ENCODE data around the gene TEX19. TPM values are rescaled to one million over a fixed set of nuclear protein-coding genes. Genes with fewer than 3 reads are reported as not detected.

TEX19 gene
- total and polyA plus RNA-seq, 9 of the 15 experiments (the other 6 are each of a cell fraction or from before 2014, with no cell fraction given), result 0.10 to 4.9 (median 1.9) TPM

GRCh38 chr17:82313195-82314011 is 45.6 kb upstream of the TEX19 start:
- DNase-seq (ENCODE audit: extremely low read depth in 1 of 4, low spot score in 3 of 4) (no peak), FAIRE-seq (no peak), ATAC-seq (no peak)
- POLR2A ChIA-PET, result interaction anchor here (1.5 kb wide), 1 partner anchor 10 kb away, joined by 3 read pairs; no protein-coding TSS in a partner anchor
- H3K36me3 ChIP-seq (ENCODE audit: control insufficient read depth, insufficient read depth, low read length), result no peaks in the 10 kb centered on the region
- 0 out of 2 replicates have a peak, but pooled peaks cover 4% of the 10 kb centered on the region for H3K9me3 ChIP-seq (replicated peaks; ENCODE audit: control insufficient read depth, insufficient read depth, low read depth, low read length)
- H3K27me3 ChIP-seq (ENCODE audit: control insufficient read depth in 2 of 2, insufficient read depth in 2 of 2, low read length in 2 of 2), result no peaks in the 10 kb centered on the region
- no TSS peak for BruUV-seq (replicated peaks)
- in situ Hi-C loops (cut with MboI), result no loop called here
- no peak overlapping the region for H3K27ac ChIP-seq (ENCODE audit: extremely low read depth, low read depth, low read length)
- H3K4me3 ChIP-seq, result no peak overlapping the region
- 55% methylated on average over 28 of the region's 28 CpGs for WGBS (ENCODE audit: insufficient coverage, low coverage, missing lambda C conversion rate)
- peaks cover 9 to 72% of the 10 kb centered on the region in 2 experiments; a peak in 4 of 5 replicates for H3K4me1 ChIP-seq (replicated peaks in 1 of 2; ENCODE audit: control insufficient read depth in 2 of 2, insufficient read depth in 2 of 2, low read length in 2 of 2)
- H2AFZ ChIP-seq (ENCODE audit: low read depth, low read length), result no peak overlapping the region
- H3K9ac ChIP-seq (ENCODE audit: insufficient read depth in 1 of 2, low read depth in 2 of 2, low read length in 2 of 2), result peak overlapping the region in 1 of 2 experiments; percentile 62; a peak in 1 of 4 replicates
- no peaks in the 10 kb centered on the region for H3K79me2 ChIP-seq (ENCODE audit: control insufficient read depth, insufficient read depth, low read length)
- H3K9me1 ChIP-seq (ENCODE audit: control insufficient read depth, insufficient read depth, low read length), result no peaks in the 10 kb centered on the region
- intact Hi-C loops (cut with micrococcal nuclease), result no loop called here
- no peaks in the 10 kb centered on the region for H4K20me1 ChIP-seq (replicated peaks; ENCODE audit: control insufficient read depth, insufficient read depth, low read length)
- CTCF ChIA-PET (ENCODE audit: low intra/inter-chr PET ratio), result no interaction called here
- H3K4me2 ChIP-seq (ENCODE audit: insufficient read depth, low read length), result no peak overlapping the region
- no peak for TF ChIP-seq ZKSCAN1 (IDR thresholded peaks at IDR 0.05; ENCODE audit: low read depth, low read length)
- no peak for TF ChIP-seq HNRNPL (IDR thresholded peaks at IDR 0.05; ENCODE audit: low read depth, low read length)
- no peak for TF ChIP-seq SMARCC2 (IDR thresholded peaks at IDR 0.05; ENCODE audit: low read depth)
- no peak for TF ChIP-seq ZNF785 (CRISPR knock-in tag; IDR thresholded peaks at IDR 0.05)
- no peak for TF ChIP-seq LCOR (CRISPR knock-in tag; IDR thresholded peaks at IDR 0.05)
- TF ChIP-seq, protein P1, sequence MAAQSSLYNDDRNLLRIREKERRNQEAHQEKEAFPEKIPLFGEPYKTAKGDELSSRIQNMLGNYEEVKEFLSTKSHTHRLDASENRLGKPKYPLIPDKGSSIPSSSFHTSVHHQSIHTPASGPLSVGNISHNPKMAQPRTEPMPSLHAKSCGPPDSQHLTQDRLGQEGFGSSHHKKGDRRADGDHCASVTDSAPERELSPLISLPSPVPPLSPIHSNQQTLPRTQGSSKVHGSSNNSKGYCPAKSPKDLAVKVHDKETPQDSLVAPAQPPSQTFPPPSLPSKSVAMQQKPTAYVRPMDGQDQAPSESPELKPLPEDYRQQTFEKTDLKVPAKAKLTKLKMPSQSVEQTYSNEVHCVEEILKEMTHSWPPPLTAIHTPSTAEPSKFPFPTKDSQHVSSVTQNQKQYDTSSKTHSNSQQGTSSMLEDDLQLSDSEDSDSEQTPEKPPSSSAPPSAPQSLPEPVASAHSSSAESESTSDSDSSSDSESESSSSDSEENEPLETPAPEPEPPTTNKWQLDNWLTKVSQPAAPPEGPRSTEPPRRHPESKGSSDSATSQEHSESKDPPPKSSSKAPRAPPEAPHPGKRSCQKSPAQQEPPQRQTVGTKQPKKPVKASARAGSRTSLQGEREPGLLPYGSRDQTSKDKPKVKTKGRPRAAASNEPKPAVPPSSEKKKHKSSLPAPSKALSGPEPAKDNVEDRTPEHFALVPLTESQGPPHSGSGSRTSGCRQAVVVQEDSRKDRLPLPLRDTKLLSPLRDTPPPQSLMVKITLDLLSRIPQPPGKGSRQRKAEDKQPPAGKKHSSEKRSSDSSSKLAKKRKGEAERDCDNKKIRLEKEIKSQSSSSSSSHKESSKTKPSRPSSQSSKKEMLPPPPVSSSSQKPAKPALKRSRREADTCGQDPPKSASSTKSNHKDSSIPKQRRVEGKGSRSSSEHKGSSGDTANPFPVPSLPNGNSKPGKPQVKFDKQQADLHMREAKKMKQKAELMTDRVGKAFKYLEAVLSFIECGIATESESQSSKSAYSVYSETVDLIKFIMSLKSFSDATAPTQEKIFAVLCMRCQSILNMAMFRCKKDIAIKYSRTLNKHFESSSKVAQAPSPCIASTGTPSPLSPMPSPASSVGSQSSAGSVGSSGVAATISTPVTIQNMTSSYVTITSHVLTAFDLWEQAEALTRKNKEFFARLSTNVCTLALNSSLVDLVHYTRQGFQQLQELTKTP (IDR thresholded peaks at IDR 0.05; ENCODE audit: low read depth in 1 of 2, partially characterized antibody in 2 of 2), result no peak
- no peak for TF ChIP-seq ZNF133 (CRISPR knock-in tag; IDR thresholded peaks at IDR 0.05)
- TF ChIP-seq IRF1 (CRISPR knock-in tag; IDR thresholded peaks at IDR 0.05; ENCODE audit: borderline replicate concordance), result no peak
- no peak for TF ChIP-seq SREBF1 (IDR thresholded peaks at IDR 0.05; ENCODE audit: borderline replicate concordance, low read depth, low read length)
- TF ChIP-seq HNRNPH1 (optimal IDR thresholded peaks at IDR 0.05; ENCODE audit: low read depth, low read length), result no peak
- TF ChIP-seq, protein P2, sequence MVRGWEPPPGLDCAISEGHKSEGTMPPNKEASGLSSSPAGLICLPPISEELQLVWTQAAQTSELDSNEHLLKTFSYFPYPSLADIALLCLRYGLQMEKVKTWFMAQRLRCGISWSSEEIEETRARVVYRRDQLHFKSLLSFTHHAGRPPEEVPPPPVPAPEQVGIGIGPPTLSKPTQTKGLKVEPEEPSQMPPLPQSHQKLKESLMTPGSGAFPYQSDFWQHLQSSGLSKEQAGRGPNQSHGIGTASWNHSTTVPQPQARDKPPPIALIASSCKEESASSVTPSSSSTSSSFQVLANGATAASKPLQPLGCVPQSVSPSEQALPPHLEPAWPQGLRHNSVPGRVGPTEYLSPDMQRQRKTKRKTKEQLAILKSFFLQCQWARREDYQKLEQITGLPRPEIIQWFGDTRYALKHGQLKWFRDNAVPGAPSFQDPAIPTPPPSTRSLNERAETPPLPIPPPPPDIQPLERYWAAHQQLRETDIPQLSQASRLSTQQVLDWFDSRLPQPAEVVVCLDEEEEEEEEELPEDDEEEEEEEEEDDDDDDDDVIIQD (CRISPR knock-in tag; IDR thresholded peaks at IDR 0.05), result no peak
- TF ChIP-seq SRSF1 (IDR thresholded peaks at IDR 0.05; ENCODE audit: low read depth, low read length), result no peak
- TF ChIP-seq BACH1 (tag; IDR thresholded peaks at IDR 0.05), result no peak
- TF ChIP-seq PHF20 (IDR thresholded peaks at IDR 0.05; ENCODE audit: partially characterized antibody), result no peak
- TF ChIP-seq CTBP1 (IDR thresholded peaks at IDR 0.05; ENCODE audit: borderline replicate concordance), result no peak
- no peak for TF ChIP-seq ZNF778 (CRISPR knock-in tag; IDR thresholded peaks at IDR 0.05)
- no peak for TF ChIP-seq NUFIP1 (IDR thresholded peaks at IDR 0.05; ENCODE audit: partially characterized antibody)
